GM18520 (cell line): ENCODE data around the gene MLPH.

Source experiments
- ATAC-seq: cut with Tn5 transposase; IDR thresholded peaks from one replicate; pipeline ENCODE4 v1.9.1; 2021; ENCODE audit not compliant: unreplicated experiment

The MLPH gene, protein sequence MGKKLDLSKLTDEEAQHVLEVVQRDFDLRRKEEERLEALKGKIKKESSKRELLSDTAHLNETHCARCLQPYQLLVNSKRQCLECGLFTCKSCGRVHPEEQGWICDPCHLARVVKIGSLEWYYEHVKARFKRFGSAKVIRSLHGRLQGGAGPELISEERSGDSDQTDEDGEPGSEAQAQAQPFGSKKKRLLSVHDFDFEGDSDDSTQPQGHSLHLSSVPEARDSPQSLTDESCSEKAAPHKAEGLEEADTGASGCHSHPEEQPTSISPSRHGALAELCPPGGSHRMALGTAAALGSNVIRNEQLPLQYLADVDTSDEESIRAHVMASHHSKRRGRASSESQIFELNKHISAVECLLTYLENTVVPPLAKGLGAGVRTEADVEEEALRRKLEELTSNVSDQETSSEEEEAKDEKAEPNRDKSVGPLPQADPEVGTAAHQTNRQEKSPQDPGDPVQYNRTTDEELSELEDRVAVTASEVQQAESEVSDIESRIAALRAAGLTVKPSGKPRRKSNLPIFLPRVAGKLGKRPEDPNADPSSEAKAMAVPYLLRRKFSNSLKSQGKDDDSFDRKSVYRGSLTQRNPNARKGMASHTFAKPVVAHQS

DNA sequence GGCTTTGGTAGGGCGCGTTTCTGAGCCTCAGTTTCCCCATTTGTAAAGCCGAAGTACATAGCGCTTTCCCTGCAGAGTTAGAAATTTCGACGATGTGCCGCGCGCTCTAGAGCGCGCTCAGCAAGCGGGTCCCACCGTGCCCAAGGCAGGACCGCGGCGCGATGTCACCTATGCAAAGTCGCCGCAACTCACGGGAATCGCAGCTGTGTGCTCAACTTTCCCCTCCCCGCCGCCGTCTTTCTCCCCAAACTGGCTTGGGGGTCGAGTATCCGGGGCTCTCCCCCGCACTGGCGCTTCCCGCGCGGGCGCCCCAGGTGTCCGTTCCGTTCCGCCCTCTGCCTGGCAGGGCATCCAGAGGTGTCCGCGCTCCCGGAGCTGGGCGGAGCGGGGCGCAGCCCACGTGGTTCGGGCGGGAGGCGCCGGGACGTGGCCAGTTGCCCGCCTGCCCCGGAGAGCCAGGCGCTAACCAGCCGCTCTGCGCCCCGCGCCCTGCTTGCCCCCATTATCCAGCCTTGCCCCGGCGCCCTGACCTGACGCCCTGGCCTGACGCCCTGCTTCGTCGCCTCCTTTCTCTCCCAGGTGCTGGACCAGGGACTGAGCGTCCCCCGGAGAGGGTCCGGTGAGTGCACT is at the start of gene MLPH:
TSS of gene MLPH (plus strand) at position 433 of the 630 bp plus-strand sequence. CDS start 6,176 bp downstream, outside the sequence.
- ATAC-seq, result no peak

DNA sequence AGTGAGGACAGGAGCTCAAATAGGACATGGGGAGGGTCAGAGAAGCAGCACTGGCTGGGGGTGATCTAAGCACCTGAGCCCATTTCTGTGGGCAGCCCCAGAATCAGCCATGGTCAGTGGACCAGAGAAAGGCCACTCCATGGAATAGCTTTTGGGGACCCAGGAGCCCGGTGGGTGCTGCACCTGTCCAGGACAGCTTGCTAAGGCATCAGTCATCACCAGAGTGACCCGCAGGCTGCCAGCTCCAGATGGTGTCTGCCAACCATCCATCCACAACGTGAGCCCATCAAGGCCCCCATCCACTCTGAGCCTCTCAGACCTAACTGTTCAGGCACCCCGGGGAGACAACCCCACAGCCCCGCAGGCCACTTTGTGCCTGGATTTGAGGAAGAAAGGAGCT is 49.5 kb upstream of the MLPH start:
- no peak for ATAC-seq

DNA sequence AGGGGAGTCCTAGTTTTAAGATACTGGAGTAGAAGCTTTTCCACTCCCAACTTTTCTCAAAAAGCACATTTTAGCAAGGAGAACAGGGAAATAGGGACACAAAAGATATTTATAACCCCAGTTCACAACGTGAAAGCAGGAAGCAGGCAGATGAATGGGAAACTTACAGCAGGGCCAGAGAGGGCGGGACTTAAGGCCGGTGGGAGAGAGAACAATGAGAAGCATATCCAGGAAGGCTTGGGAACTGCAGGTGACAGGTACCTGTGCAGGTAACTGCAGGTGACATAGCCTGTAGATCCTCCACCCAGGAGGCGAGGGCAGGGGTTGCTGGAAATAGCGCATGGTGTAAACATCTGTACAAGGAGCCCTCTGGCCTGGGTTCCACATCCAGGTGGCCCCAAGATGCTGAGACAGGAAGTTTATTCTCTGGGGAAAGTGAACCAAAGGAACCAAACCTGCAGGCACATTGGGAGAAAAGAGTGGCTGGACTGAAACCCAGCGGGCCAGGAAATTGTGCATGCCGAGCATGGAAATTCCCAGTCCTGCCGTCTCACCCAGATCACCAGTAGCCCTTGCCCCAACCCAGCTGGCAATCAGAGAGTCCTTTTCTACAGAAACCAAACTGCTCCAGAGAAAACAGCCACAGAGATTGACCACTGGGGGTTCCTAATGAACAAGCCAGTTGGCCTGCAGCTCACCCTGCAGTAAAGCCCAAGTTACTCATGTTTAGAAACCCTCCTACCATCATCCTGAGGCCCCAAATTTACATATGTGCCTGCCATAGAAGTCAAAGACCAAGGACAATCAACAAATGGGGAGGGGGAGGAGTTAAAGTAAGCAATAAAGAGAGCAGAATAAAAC is 48.7 kb upstream of the MLPH start:
- ATAC-seq, result no peak

DNA sequence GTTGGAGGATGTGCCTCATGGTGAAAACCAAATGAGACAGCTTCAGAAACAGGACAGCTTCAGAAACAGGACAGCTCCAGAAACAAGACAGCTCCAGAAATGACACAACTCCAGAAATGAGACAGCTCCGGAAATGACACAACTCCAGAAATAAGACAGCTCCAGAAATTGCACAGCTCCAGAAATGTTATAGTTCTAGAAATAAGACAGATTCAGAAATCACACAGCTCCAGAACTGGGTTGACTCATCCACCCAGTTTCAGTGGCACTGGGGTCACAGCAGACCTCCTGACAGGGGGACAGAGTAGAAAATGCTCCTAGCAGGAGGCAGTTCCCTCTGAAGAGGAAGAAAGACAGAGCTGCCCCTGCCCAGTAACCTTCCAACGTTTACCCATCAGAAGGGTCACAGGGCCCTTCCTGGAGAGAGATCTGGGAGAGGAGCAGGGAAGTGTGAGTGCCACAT is 46.2 kb upstream of the MLPH start:
- no peak for ATAC-seq

DNA sequence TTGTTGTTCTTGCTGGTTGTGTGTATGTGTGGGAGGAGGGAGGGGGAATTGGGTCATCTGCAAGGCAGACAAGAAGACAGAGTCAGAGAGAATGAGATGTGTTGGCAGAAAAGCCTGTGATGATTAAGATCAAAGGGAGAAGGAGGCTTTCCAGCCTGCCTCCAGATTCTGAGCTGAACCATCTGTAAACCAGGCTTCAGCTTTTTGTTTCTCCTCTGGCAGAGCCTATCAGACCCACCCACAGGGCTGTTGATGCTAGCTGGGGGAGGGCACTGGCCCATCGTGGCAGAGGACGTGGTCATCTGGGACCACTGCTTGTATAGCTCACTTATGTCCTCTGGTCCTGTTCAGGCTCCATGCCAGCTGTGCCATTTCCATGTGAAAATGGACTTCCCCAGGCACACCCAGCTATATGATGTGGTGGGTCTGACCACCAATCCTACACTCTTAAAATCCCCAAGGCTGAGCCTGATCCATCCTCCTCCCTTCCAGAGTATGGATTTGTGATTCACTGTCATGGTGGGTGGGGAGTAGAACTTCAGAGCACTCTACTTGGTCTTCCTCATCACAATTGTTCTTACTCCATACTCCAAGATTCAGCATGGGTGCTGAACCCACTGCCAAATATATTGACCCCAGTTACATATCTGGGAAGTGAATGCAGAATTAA is 45.3 kb upstream of the MLPH start:
- no peak for ATAC-seq

DNA sequence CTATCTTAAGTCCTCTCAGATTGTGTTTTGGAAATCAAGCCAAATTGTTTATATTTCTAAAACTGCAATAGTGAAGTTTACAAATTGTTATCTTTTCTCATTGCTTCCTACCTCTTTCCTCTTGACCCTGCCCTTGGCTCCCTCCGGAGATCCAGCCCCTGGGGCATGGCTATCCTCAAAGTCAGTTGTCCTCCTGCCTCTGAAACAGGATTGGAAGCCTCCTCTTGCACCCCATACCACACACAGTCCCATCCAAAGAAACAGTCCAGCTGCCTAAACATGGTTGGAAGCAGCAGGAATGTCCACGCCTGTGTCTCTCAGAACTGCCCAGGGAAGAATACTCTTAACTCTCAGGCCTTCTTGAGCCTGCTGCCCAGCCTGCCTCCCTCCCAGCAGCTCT is 43.0 kb upstream of the MLPH start:
- ATAC-seq, result no peak

DNA sequence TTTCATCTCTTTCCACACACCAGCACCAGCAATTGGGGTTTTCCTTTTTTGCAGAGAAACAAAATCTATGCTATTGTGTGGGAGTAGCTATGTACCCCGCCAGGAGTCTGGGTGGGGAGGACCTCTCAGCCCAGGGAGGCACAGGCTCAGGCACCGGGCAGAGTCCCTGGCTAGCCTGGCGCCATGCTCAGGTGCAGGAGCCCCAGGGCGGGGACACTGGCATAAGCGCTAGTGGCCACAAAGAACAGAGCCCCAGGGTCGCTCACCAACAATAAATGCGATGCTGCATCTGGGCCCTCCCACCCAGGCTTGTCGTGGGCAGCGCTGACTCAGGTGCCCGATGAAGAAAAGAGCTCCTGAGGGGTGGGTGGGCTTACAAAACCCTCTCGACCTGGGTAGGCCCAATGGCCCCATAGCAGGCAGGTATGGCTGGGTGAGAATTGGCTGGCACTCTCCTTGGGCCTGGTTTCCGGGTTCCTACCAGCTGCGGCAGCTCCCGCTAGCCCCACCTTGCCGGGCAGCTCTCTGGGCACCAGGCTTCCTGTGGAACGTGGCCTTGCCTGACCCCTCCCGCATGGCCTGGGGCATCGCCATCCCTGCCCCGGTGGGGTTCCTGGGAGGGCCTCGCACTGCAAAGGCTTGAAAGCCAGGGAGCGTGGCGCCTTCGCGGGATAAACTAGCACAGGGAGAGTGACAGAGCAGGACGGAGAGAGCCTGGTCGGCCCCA is 41.3 kb upstream of the MLPH start:
- no peak for ATAC-seq

DNA sequence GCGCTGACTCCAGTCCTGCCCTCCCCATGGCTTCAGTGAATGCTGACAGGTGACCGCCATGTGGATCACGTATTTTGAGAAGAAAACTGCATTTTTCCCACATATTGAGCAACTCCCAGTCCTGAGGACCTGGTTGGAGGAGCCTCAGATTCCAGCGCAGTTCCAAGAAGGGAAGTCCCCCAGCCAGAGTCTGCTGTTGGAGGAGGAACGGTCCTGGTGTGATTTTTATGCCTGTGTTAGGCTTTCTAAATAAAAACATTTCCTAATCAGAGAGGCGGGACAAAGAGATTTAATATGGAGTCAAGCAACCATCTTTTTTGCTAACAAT is 40.7 kb upstream of the MLPH start:
- ATAC-seq, result no peak

DNA sequence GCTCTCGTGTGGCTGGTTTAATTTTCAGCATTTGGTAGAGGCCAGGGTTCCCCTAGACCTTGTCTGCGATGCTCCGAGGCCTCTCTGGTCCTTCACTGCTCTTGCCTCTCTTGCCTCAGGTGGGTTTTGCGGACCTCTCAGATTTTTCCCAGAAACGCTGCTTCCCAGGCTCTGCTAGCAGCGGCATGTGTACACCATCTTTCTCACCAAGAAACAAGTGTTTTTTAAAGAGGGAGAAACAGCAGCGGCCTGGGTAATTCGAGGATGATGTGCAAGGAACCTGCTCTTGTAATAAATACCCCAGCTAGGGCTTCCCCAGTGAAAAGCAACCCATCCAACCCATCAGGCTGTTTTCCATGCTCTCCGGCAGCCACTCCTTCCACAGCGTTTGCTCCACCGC is 39.6 kb upstream of the MLPH start:
- no peak for ATAC-seq

DNA sequence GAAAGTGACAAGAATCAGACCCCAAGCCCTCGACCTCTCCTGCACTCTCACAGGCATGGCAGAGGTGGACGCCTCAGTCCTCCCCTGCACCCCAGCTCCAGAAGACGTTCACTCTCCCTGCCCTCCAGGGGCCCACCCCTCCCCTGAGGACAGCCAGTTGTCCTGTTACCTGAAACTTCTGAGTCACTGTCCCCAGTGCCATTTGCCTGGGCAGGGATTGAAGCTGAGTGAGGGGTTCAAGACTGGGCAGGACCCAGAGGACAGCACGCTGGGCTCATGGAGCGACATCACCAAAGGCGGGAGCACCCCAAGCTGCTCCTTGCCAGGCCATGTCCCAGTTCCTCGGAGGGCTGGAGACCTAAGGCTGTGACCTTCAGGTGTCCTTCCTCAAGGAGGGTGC is 38.9 kb upstream of the MLPH start:
- no peak for ATAC-seq

DNA sequence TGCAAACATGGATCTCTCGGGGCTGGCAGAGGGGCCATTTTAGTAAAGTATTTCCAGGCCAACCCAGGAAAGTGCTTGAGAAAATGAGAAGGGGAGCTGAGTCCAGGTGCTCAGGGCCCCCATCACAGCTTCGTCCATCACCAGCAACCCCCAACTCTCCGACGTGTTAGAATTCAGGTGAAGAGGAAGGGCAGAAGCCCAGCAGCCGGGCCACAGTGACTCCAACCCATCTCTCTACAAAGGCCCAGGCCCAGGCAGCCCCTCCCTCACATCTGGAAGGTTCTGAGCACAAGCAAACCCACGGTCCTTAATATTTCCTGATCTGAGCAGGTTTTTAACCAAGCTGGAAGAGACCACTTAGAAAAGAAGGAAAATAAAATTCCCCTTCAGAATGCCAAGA is 38.4 kb upstream of the MLPH start:
- ATAC-seq, result no peak

DNA sequence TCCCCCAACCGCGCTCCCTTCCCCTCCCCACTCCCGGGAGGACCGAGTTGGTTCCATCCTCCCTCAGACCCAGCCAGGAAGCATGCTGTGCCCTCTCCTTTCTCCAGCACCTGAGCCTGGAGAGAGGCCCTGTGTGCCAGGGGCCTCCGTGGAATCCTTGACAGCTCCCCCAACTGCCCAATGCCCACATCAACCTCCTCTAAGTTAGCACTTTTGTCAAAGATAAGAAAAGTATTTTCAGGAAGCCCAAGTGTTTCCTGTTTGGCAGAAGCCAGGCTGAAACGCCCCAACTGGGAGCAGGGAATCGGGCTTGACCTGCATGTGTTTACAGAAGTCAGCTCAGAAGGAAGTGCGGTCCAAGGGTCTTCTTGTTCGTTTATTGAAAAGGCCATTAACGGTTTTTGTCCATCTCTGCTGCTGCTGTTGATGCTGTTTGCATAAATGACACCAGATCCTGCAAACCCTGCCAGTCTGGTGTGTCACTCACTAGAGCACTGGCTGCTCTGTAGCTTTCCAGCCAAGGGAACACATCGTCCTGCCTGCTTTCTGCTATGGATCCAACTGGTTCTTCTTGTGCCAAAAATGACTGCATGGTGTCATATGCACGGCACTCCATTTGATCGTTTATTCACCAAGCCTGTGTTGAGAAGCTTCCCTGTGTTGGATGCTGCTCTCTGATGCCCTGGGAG is 37.7 kb upstream of the MLPH start:
- no peak for ATAC-seq

DNA sequence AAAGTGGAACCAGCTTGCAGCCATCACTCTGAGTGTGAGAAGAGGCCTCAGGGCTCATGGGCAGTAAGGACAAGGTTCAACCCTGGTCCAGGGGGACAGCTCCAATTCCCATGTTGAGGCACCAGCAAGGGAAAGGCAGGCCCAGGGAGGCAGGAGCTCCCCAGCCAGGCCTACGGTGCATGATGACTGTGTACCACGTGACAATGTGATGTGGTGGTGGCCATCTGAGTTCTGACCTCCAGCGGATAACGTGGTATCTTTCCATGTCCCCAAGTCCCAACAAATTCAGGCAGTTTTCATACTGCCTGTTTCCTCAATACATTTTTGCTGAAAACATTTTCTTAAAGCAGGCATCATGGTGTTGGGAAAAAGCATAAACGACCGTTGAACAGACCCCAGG is 36.9 kb upstream of the MLPH start:
- ATAC-seq, result no peak

DNA sequence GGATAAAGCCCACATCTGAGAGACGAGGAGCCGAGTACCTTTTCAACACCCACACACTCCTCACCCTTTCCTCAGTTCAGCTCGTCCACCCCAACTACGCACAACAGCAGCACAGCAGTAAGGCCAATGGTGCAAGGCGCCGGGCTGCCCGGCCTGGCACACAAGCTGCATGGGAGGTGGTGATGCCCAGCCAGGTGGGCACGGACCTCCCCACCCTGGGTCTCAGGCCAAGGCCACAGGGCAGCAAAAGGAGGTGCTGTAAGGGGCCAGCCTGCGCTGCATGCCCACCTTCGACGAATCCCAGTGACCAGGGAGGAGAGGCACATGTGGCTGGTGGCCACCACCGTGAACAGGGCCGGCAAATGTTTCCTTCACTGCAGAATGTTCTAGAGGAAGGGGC is 36.5 kb upstream of the MLPH start:
- no peak for ATAC-seq

DNA sequence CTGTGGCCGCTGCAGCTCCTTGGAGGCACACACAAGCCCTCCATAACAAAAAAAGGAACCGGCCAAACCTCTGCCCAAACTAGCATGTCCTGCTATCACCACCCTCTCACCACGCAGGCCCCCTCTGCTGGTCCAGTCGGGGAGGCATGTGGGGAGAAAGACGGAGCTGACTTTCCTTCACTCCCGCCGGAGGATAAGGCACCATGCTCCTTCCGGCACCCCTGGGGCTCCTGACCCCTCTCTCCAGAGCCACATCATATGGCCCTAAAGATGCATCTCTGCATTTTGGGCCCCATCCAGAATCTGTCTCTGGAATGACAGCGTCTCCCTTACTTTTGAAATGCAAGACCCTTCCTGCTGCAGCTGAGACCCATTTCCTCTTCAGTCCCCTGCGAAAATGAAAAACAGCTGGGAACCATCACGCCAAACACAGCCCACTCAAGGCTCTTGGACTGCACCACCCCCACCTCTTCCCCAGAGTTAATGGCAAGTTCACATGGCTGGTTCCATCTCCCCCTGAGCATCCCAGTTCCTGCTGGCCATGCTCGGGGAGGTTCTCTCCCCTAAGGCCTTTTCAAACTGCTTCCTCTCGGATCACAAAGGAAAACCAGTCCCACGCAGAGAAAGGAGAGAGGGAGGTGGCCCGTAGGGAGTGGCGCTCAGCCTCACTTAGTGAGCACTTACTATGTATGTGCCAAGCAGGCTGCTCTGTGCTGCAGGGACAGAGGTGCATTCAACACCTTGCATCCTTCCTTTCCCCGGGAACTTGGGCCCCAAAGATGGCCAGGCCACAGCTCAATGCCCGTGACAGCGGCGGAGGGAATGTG is 35.2 kb upstream of the MLPH start:
- no peak for ATAC-seq

DNA sequence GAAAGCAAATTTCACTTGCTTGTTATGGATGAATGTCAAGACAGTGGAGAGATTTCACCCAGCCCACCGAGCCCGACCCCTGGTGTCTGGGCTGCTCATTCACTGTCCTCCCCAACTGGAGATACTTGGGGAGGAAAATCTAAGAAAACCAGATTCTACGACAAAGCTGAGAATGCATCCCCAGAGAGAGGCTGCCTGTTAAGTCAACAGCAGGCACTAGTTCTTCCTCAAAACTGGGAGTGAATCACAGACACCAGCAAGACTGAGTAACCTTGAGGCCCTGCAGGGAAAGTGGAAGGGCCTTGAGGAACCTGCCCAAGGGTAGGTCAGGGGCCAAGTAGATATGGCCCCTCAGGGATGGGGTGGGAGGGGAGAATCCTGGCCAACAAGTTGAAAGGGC is 34.2 kb upstream of the MLPH start:
- no peak for ATAC-seq

DNA sequence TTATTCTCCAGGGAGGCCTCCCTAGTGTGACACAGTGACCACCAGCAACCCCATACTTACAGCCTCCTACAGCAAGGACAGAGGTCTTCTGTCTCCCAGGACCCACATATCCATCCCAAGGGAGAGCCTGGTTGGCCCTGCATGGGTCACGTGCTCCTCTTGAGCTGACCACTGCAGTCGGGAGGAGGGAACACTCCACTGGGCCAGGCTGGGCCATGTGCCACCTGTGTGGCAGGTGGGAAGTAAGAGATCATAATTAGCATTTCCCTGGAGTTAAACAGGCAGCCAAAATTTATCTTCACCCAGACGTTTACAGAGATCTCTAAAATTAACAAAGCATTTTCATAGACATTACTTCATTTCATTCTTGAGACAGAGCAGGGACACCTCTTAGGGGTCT is 33.4 kb upstream of the MLPH start:
- ATAC-seq, result no peak

DNA sequence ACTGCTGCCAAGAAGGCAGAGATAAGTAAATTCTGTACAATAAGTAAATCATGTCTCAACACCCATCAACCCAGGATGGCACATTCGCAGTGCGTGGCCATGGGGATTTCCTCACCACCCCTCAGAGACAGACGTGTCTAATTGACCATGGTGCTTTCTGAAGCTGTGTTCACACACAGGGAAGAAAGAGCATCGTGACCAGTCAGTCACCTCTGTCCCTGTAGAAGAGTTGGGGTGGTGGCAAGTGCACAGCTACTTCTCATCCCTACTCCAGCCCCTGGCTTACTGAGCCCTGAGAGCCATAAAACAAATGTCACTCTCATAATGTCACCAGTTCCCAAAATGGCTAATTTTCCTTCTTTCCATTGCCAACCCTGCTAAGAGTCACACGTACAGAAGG is 31.3 kb upstream of the MLPH start:
- ATAC-seq, result no peak
